Neural progenitor cell (in vitro differentiated cells): ENCODE data around the gene OLFML2B. TPM values are rescaled to one million over a fixed set of nuclear protein-coding genes. Genes with fewer than 3 reads are reported as not detected.

ENCODE experiments used
- DNase-seq: peaks from one replicate; pipeline ENCODE4 v3.0.0-alpha.2; 2016; ENCODE audit warnings: low spot score
- H2AFZ ChIP-seq: fragments of 200-600 bp; sonication (generic); replicated peaks from 2 replicates; pipeline ENCODE4 v1.6.1; 2016; ENCODE audit warnings: antibody characterized with exemption
- H3F3A ChIP-seq: fragments of 200-600 bp; sonication (generic); 2 replicates; pipeline ENCODE4 v1.6.1; 2016; ENCODE audit warnings: antibody characterized with exemption, low read depth
- H3K27ac ChIP-seq: fragments of 200-600 bp; sonication (generic); 2 replicates; pipeline ENCODE4 v1.5.1; 2016; ENCODE audit warnings: mild to moderate bottlenecking
- H3K27me3 ChIP-seq: fragments of 200-600 bp; sonication (generic); 2 replicates; pipeline ENCODE4 v1.6.1; 2016; ENCODE audit warnings: mild to moderate bottlenecking, moderate library complexity
- H3K36me3 ChIP-seq: fragments of 200-600 bp; sonication (generic); 2 replicates; pipeline ENCODE4 v1.5.1; 2016
- H3K4me1 ChIP-seq: fragments of 200-600 bp; sonication (generic); 2 replicates; pipeline ENCODE4 v1.6.1; 2016; ENCODE audit warnings: mixed run types
- H3K4me2 ChIP-seq: fragments of 200-600 bp; sonication (generic); 2 replicates; pipeline ENCODE4 v1.6.1; 2016
- H3K4me3 ChIP-seq: fragments of 200-600 bp; sonication (generic); 2 replicates; pipeline ENCODE4 v1.5.1; 2016
- H3K79me2 ChIP-seq: fragments of 200-600 bp; sonication (generic); 2 replicates; pipeline ENCODE4 v1.6.1; 2016; ENCODE audit warnings: low read depth
- H3K9ac ChIP-seq: fragments of 200-600 bp; sonication (generic); 2 replicates; pipeline ENCODE4 v1.6.1; 2016
- H3K9me3 ChIP-seq: fragments of 200-600 bp; sonication (generic); 2 replicates; pipeline ENCODE4 v1.5.1; 2016; ENCODE audit warnings: low read depth
- H4K20me1 ChIP-seq: fragments of 200-600 bp; sonication (generic); 2 replicates; pipeline ENCODE4 v1.6.1; 2016; ENCODE audit warnings: low read depth
- H3K27ac Mint-ChIP-seq: 3 replicates; pipeline ENCODE4 v1.8.0; 2021; ENCODE audit warnings: mixed read lengths
- H3K27me3 Mint-ChIP-seq: 2 replicates; pipeline ENCODE4 v1.8.0; 2022; ENCODE audit warnings: low read depth, mild to moderate bottlenecking, inconsistent platforms, moderate library complexity, mixed read lengths; ENCODE audit not compliant: insufficient read depth
- H3K36me3 Mint-ChIP-seq: 3 replicates; pipeline ENCODE4 v1.8.0; 2021; ENCODE audit warnings: mixed read lengths
- H3K4me1 Mint-ChIP-seq: 3 replicates; pipeline ENCODE4 v1.8.0; 2021; ENCODE audit warnings: mixed read lengths
- H3K4me3 Mint-ChIP-seq: 3 replicates; pipeline ENCODE4 v1.8.0; 2021; ENCODE audit warnings: mild to moderate bottlenecking, moderate library complexity, mixed read lengths
- H3K9me3 Mint-ChIP-seq: 3 replicates; pipeline ENCODE4 v1.8.0; 2020; ENCODE audit warnings: mixed read lengths
- CTCF ChIP-seq: fragments of 200-600 bp; sonication (generic); IDR thresholded peaks from 2 replicates; pipeline ENCODE4 v1.5.1; 2017; ENCODE audit warnings: antibody characterized with exemption, mild to moderate bottlenecking
- EZH2 ChIP-seq: fragments of 200-600 bp; sonication (generic); IDR thresholded peaks from 2 replicates; pipeline ENCODE4 v1.6.1; 2017; ENCODE audit warnings: antibody characterized with exemption, mild to moderate bottlenecking, moderate library complexity
- EZH2phosphoT487 ChIP-seq: fragments of 200-600 bp; sonication (generic); IDR thresholded peaks from 2 replicates; pipeline ENCODE4 v1.6.1; 2017; ENCODE audit warnings: antibody characterized with exemption
- total RNA-seq: library from RNA; depleted of rRNA; stranded (reverse); fragments of >200 nt; gene quantifications from 2 replicates; pipeline ENCODE4 v1.2.3, GENCODE V29; 2015; ENCODE audit warnings: low replicate concordance

The OLFML2B gene
- total RNA-seq, 1 donor from 2014 or later, result 1.3 TPM

DNA sequence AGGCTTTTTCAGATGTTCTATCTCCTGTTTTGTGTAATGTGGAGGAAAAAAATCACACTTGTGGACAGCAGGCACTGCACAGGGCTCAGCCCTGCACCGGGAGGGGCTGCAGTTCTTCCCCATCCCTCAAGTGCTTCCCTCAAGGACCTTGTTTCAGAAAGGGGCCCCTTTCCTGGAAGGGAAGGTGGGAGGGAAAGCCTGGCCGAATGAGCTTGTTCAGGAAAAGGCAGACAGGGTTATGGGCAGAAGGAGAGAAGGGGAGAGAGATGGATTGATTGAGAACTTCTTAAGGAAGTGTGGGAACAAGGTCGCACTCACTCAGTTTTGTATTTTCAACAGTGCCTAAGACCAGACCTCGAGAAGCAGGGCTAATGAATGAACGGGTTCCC lies 41.2 kb downstream of the OLFML2B start:
- no peaks in the 10 kb centered on the region for H3K36me3 ChIP-seq
- H4K20me1 ChIP-seq, result no peaks in the 10 kb centered on the region
- TF ChIP-seq EZH2, result no peak
- TF ChIP-seq CTCF, result no peak
- TF ChIP-seq EZH2phosphoT487, result no peak
- H3K79me2 ChIP-seq, result no peaks in the 10 kb centered on the region
- Mint-ChIP-seq H3K27ac (no peak overlapping the region), H3K27me3 (peaks cover 6% of the 10 kb centered on the region), H3K36me3 (peaks cover 20% of the 10 kb centered on the region), H3K4me3 (no peak overlapping the region), H3K4me1 (no peaks in the 10 kb centered on the region), H3K9me3 (peaks cover 9% of the 10 kb centered on the region)
- H3K9ac ChIP-seq, result no peak overlapping the region
- no peak overlapping the region for H3K4me2 ChIP-seq
- no peak overlapping the region for H3K4me3 ChIP-seq
- no peak overlapping the region for H3K27ac ChIP-seq
- H3K9me3 ChIP-seq, result no peaks in the 10 kb centered on the region
- H3K4me1 ChIP-seq, result no peaks in the 10 kb centered on the region
- H3F3A ChIP-seq, result no peaks in the 10 kb centered on the region
- H2AFZ ChIP-seq, result no peak overlapping the region
- H3K27me3 ChIP-seq, result no peaks in the 10 kb centered on the region
- DNase-seq, result no peak

DNA sequence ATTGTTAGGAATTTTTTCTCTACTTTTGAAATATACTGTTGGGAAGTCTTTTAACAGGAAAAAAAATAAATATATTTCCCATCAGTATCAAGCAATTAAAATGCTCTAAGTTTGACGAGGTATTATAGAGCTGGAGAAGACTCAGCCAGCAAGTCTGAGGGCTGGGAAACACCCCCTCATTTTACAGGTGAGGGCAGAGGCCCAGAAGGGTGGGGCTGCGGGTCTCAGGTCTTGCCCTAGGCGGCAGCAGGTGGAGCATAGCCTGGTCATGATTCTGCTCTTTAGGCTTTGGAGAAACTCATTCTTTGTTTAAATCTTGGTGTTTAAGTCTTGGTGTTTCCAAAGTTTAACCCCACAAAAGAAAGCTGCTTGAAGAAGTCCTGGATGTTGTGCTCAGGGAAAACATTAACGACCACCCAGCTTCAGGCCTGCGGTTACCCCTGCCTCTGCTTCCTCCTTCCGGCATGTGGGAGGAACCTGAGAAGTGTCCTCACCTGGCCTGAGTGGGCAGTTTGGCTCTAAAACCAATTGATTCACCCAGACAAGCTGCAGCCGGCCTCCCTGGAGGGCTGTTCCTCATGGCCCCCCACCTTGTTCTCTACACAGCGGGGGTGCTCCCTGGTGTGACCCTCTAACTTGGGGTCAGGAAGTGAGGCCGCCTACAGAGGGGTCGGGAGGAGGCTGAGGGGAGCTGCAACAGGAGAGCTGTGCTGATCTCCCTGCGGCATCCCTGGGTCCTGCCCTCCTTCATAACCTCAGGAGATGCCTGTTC lies 41.7 kb downstream of the OLFML2B start:
- H3K27ac Mint-ChIP-seq, result no peak overlapping the region
- no peak overlapping the region for H3K4me3 ChIP-seq
- DNase-seq, result no peak

GRCh38 chr1:161981126-161981525 lies 42.5 kb downstream of the OLFML2B start:
- no peaks in the 10 kb centered on the region for H3F3A ChIP-seq
- no peak overlapping the region for H3K9ac ChIP-seq
- no peaks in the 10 kb centered on the region for H3K27me3 ChIP-seq
- no peaks in the 10 kb centered on the region for H4K20me1 ChIP-seq
- TF ChIP-seq EZH2phosphoT487 (no peak), CTCF (no peak), EZH2 (no peak)
- H3K9me3 ChIP-seq, result no peaks in the 10 kb centered on the region
- H2AFZ ChIP-seq, result no peak overlapping the region
- Mint-ChIP-seq H3K9me3 (peaks cover 6% of the 10 kb centered on the region), H3K4me1 (no peaks in the 10 kb centered on the region), H3K27ac (no peak overlapping the region), H3K27me3 (peaks cover 6% of the 10 kb centered on the region), H3K4me3 (no peak overlapping the region), H3K36me3 (peaks cover 16% of the 10 kb centered on the region)
- no peak for DNase-seq
- H3K27ac ChIP-seq, result no peak overlapping the region
- H3K4me3 ChIP-seq, result no peak overlapping the region
- no peaks in the 10 kb centered on the region for H3K36me3 ChIP-seq
- no peaks in the 10 kb centered on the region for H3K79me2 ChIP-seq
- H3K4me2 ChIP-seq, result no peak overlapping the region
- H3K4me1 ChIP-seq, result no peaks in the 10 kb centered on the region

More for the DNA sequence above, 41.7 kb downstream of the OLFML2B start:
- no peak for TF ChIP-seq EZH2
- TF ChIP-seq CTCF, result no peak
- no peak for TF ChIP-seq EZH2phosphoT487
- no peaks in the 10 kb centered on the region for H3F3A ChIP-seq
- H3K9ac ChIP-seq, result no peak overlapping the region
- H3K36me3 ChIP-seq, result no peaks in the 10 kb centered on the region
- no peaks in the 10 kb centered on the region for H3K9me3 ChIP-seq
- Mint-ChIP-seq H3K4me1 (no peaks in the 10 kb centered on the region), H3K4me3 (no peak overlapping the region), H3K27me3 (peaks cover 6% of the 10 kb centered on the region), H3K36me3 (peaks cover 17% of the 10 kb centered on the region), H3K9me3 (peaks cover 6% of the 10 kb centered on the region)
- no peak overlapping the region for H3K4me2 ChIP-seq
- no peaks in the 10 kb centered on the region for H3K27me3 ChIP-seq
- H3K79me2 ChIP-seq, result no peaks in the 10 kb centered on the region
- H4K20me1 ChIP-seq, result no peaks in the 10 kb centered on the region
- H3K4me1 ChIP-seq, result no peaks in the 10 kb centered on the region
- H2AFZ ChIP-seq, result no peak overlapping the region
- H3K27ac ChIP-seq, result no peak overlapping the region
